ENCODE results near the gene COPZ2.

The COPZ2 gene

DNA sequence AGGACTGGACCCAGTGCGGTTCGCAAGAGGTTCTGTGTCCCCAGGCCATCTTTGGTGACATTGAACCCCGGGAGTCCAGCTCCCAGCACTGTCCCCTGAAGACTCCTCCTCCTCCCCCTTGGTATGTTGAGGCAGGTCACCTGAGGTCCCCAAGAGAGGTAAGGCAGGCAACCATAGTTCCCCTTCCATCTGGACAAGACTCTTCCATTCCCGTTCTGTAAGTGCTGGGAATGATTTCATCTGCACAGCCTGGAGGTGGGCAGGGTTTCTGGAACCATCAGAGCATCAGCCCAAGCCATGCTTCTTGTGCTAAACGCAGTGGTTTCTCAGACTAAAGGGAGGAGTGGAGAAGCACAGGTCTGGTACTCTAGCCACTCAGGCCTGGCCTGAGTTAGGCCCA, 24.9 kb downstream of the COPZ2 start:
- Histone ChIP-seq H3K9ac (ENCODE audit: low read length in 5 of 5) (no peak overlapping the region), H3K4me3 (ENCODE audit: low read depth in 1 of 5, low read length in 5 of 5) (no peak overlapping the region), H3K27me3 (ENCODE audit: control insufficient read depth in 5 of 5, insufficient read depth in 4 of 5, low read length in 5 of 5) (peaks cover 4 to 16% (median 10%) of the 10 kb centered on the region in 5 donors), H3K36me3 (ENCODE audit: control insufficient read depth in 5 of 5, insufficient read depth in 5 of 5, low read length in 5 of 5) (no peaks in the 10 kb centered on the region), H3K4me1 (ENCODE audit: control insufficient read depth in 5 of 5, insufficient read depth in 5 of 5, low read length in 5 of 5) (peaks cover 2 to 19% (median 12%) of the 10 kb centered on the region in 5 donors), H3K9me3 (ENCODE audit: control insufficient read depth in 5 of 5, low read length in 5 of 5) (no peaks in the 10 kb centered on the region), H3K27ac (ENCODE audit: low read depth, low read length) (no peak overlapping the region)

DNA sequence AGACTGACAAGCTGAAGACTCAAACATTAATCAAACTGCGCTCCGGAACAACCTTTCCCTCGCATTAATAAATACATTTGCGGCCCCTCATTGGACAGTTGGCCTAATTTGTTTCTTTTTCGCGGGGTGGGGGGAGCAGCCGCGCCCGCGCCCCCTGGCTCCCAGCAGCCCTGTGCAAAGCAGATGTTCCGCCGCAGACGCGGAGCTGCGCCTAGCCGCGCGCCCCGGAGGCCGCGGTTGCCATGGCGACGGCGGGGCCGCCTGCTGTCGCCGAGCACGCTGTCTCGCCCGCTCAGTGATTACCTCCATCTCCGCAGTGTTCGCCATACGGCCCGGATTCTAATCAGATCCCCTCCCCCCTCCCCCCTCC, 25.5 kb downstream of the COPZ2 start:
- H3K27ac ChIP-seq (ENCODE audit: low read depth, low read length): no peak overlapping the region
- peaks cover 2 to 19% (median 12%) of the 10 kb centered on the region in 5 donors for H3K4me1 ChIP-seq (ENCODE audit: control insufficient read depth in 5 of 5, insufficient read depth in 5 of 5, low read length in 5 of 5)
- H3K4me3 ChIP-seq (ENCODE audit: low read depth in 1 of 5, low read length in 5 of 5): peak overlapping the region in 3 of 5 donors; percentile 23 to 54 (median 47)
- no peak overlapping the region for H3K9ac ChIP-seq (ENCODE audit: low read length in 5 of 5)
- H3K36me3 ChIP-seq (ENCODE audit: control insufficient read depth in 5 of 5, insufficient read depth in 5 of 5, low read length in 5 of 5): no peaks in the 10 kb centered on the region
- peaks cover 4 to 16% (median 10%) of the 10 kb centered on the region in 5 donors for H3K27me3 ChIP-seq (ENCODE audit: control insufficient read depth in 5 of 5, insufficient read depth in 4 of 5, low read length in 5 of 5)
- H3K9me3 ChIP-seq (ENCODE audit: control insufficient read depth in 5 of 5, low read length in 5 of 5): no peaks in the 10 kb centered on the region

DNA sequence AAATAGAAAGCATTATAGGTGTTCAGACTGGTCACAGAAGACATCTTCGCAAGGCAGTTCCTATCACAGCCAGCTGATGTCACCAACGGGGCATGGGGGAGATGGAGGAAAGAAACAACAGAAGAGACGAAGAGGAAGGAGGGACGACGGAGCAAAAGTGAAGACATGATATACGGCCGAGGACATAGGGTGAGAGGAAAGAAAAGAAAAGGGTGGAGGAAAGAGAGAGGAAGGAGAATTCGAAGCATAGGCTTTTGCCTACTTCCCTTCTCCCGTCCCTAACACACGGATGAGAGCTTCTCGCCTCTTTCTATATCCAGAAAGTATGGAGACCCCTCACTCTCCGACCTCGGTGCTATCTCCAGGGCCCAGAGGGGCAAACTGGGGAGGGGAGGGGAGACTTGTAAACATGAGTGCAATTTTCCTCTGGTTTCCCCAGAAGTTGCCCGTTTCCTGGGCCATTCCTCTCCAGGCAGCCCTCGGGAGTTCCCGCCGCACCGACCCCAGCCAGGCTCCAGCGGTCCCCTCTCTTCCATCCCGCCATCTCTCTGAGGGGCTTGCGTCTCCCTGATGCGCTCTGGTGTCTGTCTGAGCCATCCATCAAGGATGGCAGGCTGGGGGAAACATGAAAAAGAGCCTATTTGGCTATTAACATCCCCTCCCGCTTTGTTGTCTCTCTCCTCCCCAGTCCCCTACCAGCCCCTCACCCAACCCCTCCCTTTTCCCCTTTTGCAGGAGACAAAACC, 26.0 kb downstream of the COPZ2 start:
- H3K4me1 ChIP-seq (ENCODE audit: control insufficient read depth in 5 of 5, insufficient read depth in 5 of 5, low read length in 5 of 5): peaks cover 2 to 19% (median 12%) of the 10 kb centered on the region in 5 donors
- H3K4me3 ChIP-seq (ENCODE audit: low read depth in 1 of 5, low read length in 5 of 5): peak overlapping the region in 4 of 5 donors; percentile 23 to 59 (median 50)
- no peak overlapping the region for H3K9ac ChIP-seq (ENCODE audit: low read length in 5 of 5)
- peaks cover 4 to 16% (median 10%) of the 10 kb centered on the region in 5 donors for H3K27me3 ChIP-seq (ENCODE audit: control insufficient read depth in 5 of 5, insufficient read depth in 4 of 5, low read length in 5 of 5)
- no peaks in the 10 kb centered on the region for H3K9me3 ChIP-seq (ENCODE audit: control insufficient read depth in 5 of 5, low read length in 5 of 5)
- H3K27ac ChIP-seq (ENCODE audit: low read depth, low read length): no peak overlapping the region
- no peaks in the 10 kb centered on the region for H3K36me3 ChIP-seq (ENCODE audit: control insufficient read depth in 5 of 5, insufficient read depth in 5 of 5, low read length in 5 of 5)

- Histone ChIP-seq H3K36me3 (ENCODE audit: control insufficient read depth in 5 of 5, insufficient read depth in 5 of 5, low read length in 5 of 5) (no peaks in the 10 kb centered on the region), H3K27me3 (ENCODE audit: control insufficient read depth in 5 of 5, insufficient read depth in 4 of 5, low read length in 5 of 5) (peaks cover 4 to 16% (median 10%) of the 10 kb centered on the region in 5 donors), H3K9me3 (ENCODE audit: control insufficient read depth in 5 of 5, low read length in 5 of 5) (no peaks in the 10 kb centered on the region), H3K27ac (ENCODE audit: low read depth, low read length) (no peak overlapping the region), H3K4me1 (ENCODE audit: control insufficient read depth in 5 of 5, insufficient read depth in 5 of 5, low read length in 5 of 5) (peaks cover 2 to 19% (median 12%) of the 10 kb centered on the region in 5 donors), H3K9ac (ENCODE audit: low read length in 5 of 5) (no peak overlapping the region), H3K4me3 (ENCODE audit: low read depth in 1 of 5, low read length in 5 of 5) (no peak overlapping the region)
Measured at GRCh38 chr17:48010193-48010592, 27.4 kb downstream of the COPZ2 start.

DNA sequence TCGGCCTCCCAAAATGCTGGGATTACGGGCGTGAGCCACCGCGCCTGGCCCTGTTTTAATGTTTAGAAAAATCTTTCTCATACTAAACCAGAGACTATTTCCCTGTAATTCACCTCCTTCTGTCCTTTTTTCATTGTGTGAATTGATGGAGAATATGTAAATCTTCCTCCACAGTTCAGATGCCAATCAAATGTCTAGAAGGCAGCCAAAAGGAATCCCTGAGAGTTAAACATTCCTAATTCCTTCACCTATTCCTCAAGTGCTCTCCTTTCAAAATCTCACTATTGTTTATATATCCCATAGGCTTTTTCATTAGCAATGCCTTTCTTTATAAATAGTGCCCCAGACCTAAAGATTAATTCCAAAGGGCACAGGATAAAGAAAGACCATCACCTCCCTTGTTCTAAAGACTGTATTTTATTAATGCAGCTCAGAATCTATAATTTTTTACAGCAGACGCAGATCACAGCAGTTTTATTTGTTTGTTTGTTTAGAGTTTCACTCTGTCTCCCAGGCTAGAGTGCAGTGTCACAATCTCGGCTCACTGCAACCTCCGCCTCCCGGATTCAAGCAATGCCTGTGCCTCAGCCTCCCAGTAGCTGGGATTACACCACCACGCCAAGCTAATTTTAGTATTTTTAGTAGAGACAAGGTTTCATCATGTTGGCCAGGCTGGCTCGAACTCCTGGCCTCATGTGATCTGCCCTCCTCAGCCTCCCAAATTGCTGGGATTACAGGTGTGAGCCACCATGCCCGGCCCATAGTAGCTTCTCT, 30.5 kb downstream of the COPZ2 start:
- Histone ChIP-seq H3K9ac (ENCODE audit: low read length in 5 of 5) (no peak overlapping the region), H3K4me3 (ENCODE audit: low read depth in 1 of 5, low read length in 5 of 5) (no peak overlapping the region), H3K36me3 (ENCODE audit: control insufficient read depth in 5 of 5, insufficient read depth in 5 of 5, low read length in 5 of 5) (no peaks in the 10 kb centered on the region), H3K4me1 (ENCODE audit: control insufficient read depth in 5 of 5, insufficient read depth in 5 of 5, low read length in 5 of 5) (peaks cover 7 to 26% (median 25%) of the 10 kb centered on the region in 5 donors), H3K27ac (ENCODE audit: low read depth, low read length) (no peak overlapping the region), H3K9me3 (ENCODE audit: control insufficient read depth in 5 of 5, low read length in 5 of 5) (no peaks in the 10 kb centered on the region), H3K27me3 (ENCODE audit: control insufficient read depth in 5 of 5, insufficient read depth in 4 of 5, low read length in 5 of 5) (peaks cover 0 to 11% (median 7%) of the 10 kb centered on the region in 5 donors)

DNA sequence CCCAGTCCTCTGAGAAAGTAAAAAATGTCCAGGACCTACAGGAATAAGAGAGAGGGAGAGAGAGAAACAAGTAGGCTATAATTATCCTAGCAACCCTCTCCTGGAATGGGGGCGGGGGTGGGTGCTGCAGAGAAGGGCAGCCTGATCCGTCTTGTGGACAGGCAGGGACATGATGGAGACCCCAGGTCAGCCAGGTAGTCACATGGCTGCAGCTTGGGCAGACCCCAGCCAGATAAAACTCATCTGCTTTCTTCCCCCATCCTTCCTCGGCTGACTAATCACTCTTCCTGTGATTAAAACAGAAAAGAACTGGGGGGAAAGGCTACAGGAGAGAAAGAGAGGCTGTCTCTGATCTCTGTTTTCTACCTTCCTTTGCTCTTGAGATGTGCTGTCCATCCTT, 32.6 kb downstream of the COPZ2 start:
- H3K4me3 ChIP-seq (ENCODE audit: low read depth in 1 of 5, low read length in 5 of 5): no peak overlapping the region
- H3K9me3 ChIP-seq (ENCODE audit: control insufficient read depth in 5 of 5, low read length in 5 of 5): no peaks in the 10 kb centered on the region
- H3K9ac ChIP-seq (ENCODE audit: low read length in 5 of 5): no peak overlapping the region
- H3K36me3 ChIP-seq (ENCODE audit: control insufficient read depth in 5 of 5, insufficient read depth in 5 of 5, low read length in 5 of 5): no peaks in the 10 kb centered on the region
- no peak overlapping the region for H3K27ac ChIP-seq (ENCODE audit: low read depth, low read length)
- H3K4me1 ChIP-seq (ENCODE audit: control insufficient read depth in 5 of 5, insufficient read depth in 5 of 5, low read length in 5 of 5): peaks cover 7 to 23% (median 22%) of the 10 kb centered on the region in 5 donors
- H3K27me3 ChIP-seq (ENCODE audit: control insufficient read depth in 5 of 5, insufficient read depth in 4 of 5, low read length in 5 of 5): peaks cover 0 to 3% (median 0%) of the 10 kb centered on the region in 5 donors

DNA sequence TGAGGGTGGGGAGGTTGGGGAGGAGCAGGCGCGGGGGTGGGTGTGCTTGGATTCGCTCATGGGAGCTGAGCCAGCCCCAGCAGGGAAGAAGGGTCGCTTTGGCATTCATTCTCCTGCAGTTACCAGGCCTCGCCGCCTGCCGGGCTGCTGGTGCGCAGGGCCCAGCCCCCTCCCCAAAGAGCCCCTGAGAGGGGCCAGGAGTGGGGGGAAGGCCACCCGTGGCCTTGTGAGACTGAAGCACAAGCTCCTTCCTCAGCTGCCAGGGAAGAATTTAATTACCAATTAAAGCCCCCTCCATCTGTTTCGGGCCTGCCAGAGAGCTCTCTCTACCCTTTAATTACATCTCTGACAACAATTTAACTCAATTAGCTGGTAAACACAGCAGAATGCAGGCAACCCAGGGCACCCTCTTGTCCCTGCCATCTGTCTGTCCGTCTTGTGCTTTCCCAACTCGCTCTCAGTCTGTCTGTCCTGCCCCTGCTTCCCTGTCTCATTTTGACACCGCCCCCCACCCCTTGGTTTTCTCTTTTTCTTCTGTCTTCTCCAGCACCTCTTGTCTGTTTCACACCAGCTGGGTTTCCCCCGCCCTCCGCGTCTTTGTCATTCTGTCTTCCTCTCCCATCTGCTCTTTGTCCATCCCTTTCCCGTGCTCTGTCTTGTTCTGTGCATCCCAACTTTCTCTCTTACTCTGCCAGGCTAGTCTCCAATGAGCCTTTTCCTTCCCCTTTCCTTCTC, 34.0 kb downstream of the COPZ2 start:
- Histone ChIP-seq H3K4me3 (ENCODE audit: low read depth in 1 of 5, low read length in 5 of 5) (no peak overlapping the region), H3K27ac (ENCODE audit: low read depth, low read length) (no peak overlapping the region), H3K4me1 (ENCODE audit: control insufficient read depth in 5 of 5, insufficient read depth in 5 of 5, low read length in 5 of 5) (peaks cover 7 to 23% (median 21%) of the 10 kb centered on the region in 5 donors), H3K27me3 (ENCODE audit: control insufficient read depth in 5 of 5, insufficient read depth in 4 of 5, low read length in 5 of 5) (peaks cover 0 to 3% (median 0%) of the 10 kb centered on the region in 5 donors), H3K36me3 (ENCODE audit: control insufficient read depth in 5 of 5, insufficient read depth in 5 of 5, low read length in 5 of 5) (no peaks in the 10 kb centered on the region), H3K9me3 (ENCODE audit: control insufficient read depth in 5 of 5, low read length in 5 of 5) (no peaks in the 10 kb centered on the region), H3K9ac (ENCODE audit: low read length in 5 of 5) (no peak overlapping the region)

DNA sequence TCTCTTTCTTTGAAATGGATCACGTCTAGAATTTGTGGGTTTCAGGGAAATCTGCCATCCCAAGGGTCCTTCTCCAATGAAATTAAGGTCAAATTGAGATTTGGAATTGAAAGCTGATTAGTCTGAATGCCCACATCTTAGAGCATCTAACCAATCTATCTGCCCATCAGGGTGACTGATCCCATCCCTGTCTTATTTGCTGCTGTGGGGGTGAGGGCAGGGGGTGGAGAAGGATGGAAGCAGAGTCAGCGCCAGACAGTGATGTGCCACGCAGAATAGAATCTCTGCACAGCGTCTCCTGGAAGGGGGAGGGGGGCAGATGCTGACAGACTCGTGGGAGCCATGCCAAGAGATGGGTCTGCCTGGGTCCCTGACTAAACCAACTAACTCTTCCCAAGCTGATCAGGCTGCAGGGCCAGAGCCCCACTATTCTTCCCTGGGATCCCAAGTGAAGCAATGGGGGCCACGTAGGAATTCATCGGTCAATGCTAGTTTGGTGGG, 34.6 kb downstream of the COPZ2 start:
- Histone ChIP-seq H3K27me3 (ENCODE audit: control insufficient read depth in 5 of 5, insufficient read depth in 4 of 5, low read length in 5 of 5) (peaks cover 0 to 3% (median 0%) of the 10 kb centered on the region in 5 donors), H3K4me3 (ENCODE audit: low read depth in 1 of 5, low read length in 5 of 5) (no peak overlapping the region), H3K27ac (ENCODE audit: low read depth, low read length) (no peak overlapping the region), H3K4me1 (ENCODE audit: control insufficient read depth in 5 of 5, insufficient read depth in 5 of 5, low read length in 5 of 5) (peaks cover 7 to 23% (median 19%) of the 10 kb centered on the region in 5 donors), H3K9ac (ENCODE audit: low read length in 5 of 5) (peak overlapping the region in 1 of 5 donors; percentile 8), H3K9me3 (ENCODE audit: control insufficient read depth in 5 of 5, low read length in 5 of 5) (no peaks in the 10 kb centered on the region), H3K36me3 (ENCODE audit: control insufficient read depth in 5 of 5, insufficient read depth in 5 of 5, low read length in 5 of 5) (no peaks in the 10 kb centered on the region)

DNA sequence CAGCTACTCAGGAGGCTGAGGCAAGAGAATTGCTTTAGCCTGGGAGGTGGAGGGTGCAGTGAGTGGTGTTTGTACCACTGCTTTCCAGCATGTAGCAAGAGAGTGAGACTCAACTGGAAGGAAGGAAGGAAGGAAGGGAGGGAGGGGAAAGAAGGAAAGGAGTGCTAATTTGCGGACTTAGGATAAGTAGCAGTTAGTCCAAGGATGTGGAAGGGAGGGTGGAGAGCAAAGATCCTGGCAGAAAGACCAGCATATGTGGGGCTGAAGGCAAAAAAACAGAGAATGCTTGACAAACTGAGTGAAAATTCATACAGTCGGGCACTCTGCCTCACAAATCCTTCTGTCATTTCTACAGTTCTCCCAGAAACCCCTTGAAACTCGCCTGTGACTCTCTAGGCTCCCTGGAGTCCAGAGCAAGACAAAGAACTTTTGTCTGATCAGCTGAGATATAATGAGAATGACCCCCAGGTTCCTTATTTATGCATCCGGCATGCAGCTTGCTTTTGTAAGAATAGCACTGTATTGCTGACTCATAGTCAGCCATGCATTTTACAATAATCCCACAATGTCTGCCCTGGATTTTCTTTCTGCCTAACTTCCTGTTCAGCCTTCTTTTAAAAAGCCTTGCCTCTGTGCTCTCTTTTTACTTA, 35.2 kb downstream of the COPZ2 start:
- Histone ChIP-seq H3K27ac (ENCODE audit: low read depth, low read length) (no peak overlapping the region), H3K9me3 (ENCODE audit: control insufficient read depth in 5 of 5, low read length in 5 of 5) (no peaks in the 10 kb centered on the region), H3K27me3 (ENCODE audit: control insufficient read depth in 5 of 5, insufficient read depth in 4 of 5, low read length in 5 of 5) (peaks cover 0 to 3% (median 0%) of the 10 kb centered on the region in 5 donors), H3K4me1 (ENCODE audit: control insufficient read depth in 5 of 5, insufficient read depth in 5 of 5, low read length in 5 of 5) (peaks cover 7 to 26% (median 20%) of the 10 kb centered on the region in 5 donors), H3K4me3 (ENCODE audit: low read depth in 1 of 5, low read length in 5 of 5) (peak overlapping the region in 2 of 5 donors; percentile 28 to 32), H3K36me3 (ENCODE audit: control insufficient read depth in 5 of 5, insufficient read depth in 5 of 5, low read length in 5 of 5) (no peaks in the 10 kb centered on the region), H3K9ac (ENCODE audit: low read length in 5 of 5) (peak overlapping the region in 2 of 5 donors; percentile 8 to 42)

Measured in subcutaneous abdominal adipose tissue (tissue), 5 donors.